Natural killer cell (primary cell): ENCODE data around the gene NT5DC4. TPM values are rescaled to one million over a fixed set of nuclear protein-coding genes. Genes with fewer than 3 reads are reported as not detected.

ENCODE experiments used
- ATAC-seq, 3 donors: fragments of 150-1000 bp in 2 of 3; fragments of 200-7000 bp in 1 of 3; cut with Tn5 transposase; 1 replicate in 1 of 3; 2 replicates in 2 of 3; pipeline ENCODE4 v1.10.0; 2021; ENCODE audit warnings: mild to moderate bottlenecking in 2 of 3, moderate library complexity in 2 of 3
- DNase-seq, 2 donors: peaks; one replicate each; pipeline versions ENCODE4 v3.0.0 to v3.0.0-alpha.2; 2013 to 2021; ENCODE audit warnings: mixed read lengths in 1 of 2
- H3K27ac ChIP-seq: one replicate; pipeline ENCODE4 v1.5.1; 2013; ENCODE audit warnings: mild to moderate bottlenecking, low read length
- H3K27me3 ChIP-seq: one replicate; pipeline ENCODE4 v1.6.1; 2013; ENCODE audit warnings: low read length; ENCODE audit not compliant: control insufficient read depth, insufficient read depth
- H3K36me3 ChIP-seq: one replicate; pipeline ENCODE4 v1.6.1; 2013; ENCODE audit warnings: low read length; ENCODE audit not compliant: control insufficient read depth, insufficient read depth
- H3K4me1 ChIP-seq: one replicate; pipeline ENCODE4 v1.6.1; 2013; ENCODE audit warnings: low read length; ENCODE audit not compliant: control insufficient read depth, insufficient read depth
- H3K4me3 ChIP-seq: one replicate; pipeline ENCODE4 v1.5.1; 2013; ENCODE audit warnings: low read length
- H3K9me3 ChIP-seq: one replicate; pipeline ENCODE4 v1.6.1; 2013; ENCODE audit warnings: low read length; ENCODE audit not compliant: control insufficient read depth, insufficient read depth
- H3K27ac Mint-ChIP-seq, 2 donors: one replicate each; pipeline ENCODE4 v1.8.0; 2022; ENCODE audit warnings: mild to moderate bottlenecking in 2 of 2, mixed read lengths in 2 of 2, moderate library complexity in 1 of 2
- H3K27me3 Mint-ChIP-seq, 2 donors: one replicate each; pipeline ENCODE4 v1.8.0; 2022; ENCODE audit warnings: low read depth in 2 of 2, mixed read lengths in 2 of 2
- H3K36me3 Mint-ChIP-seq: one replicate; pipeline ENCODE4 v1.8.0; 2022; ENCODE audit warnings: mixed read lengths
- H3K4me1 Mint-ChIP-seq, 2 donors: one replicate each; pipeline ENCODE4 v1.8.0; 2022; ENCODE audit warnings: mixed read lengths in 2 of 2
- H3K4me3 Mint-ChIP-seq: one replicate; pipeline ENCODE4 v1.8.0; 2022; ENCODE audit warnings: mild to moderate bottlenecking, moderate library complexity, mixed read lengths
- H3K9me3 Mint-ChIP-seq, 2 donors: one replicate each; pipeline ENCODE4 v1.8.0; 2022; ENCODE audit warnings: mixed read lengths in 2 of 2
- WGBS: methylation state at CpG from one replicate; pipeline ENCODE4 v1.1.7; 2013; ENCODE audit warnings: missing lambda C conversion rate; ENCODE audit not compliant: insufficient coverage; 5-methylcytosine and 5-hydroxymethylcytosine counted together
- intact Hi-C: fragments of 100-400 bp; cut with micrococcal nuclease; formaldehyde crosslinking; loops from one replicate; pipeline ENCODE4 v1.14.2; 2022
- total RNA-seq, 4 donors: library from RNA; stranded (reverse); fragments of 120-200 nt in 1 of 4; gene quantifications; one replicate each; pipeline versions ENCODE4 v1.2.3 to v1.2.4, GENCODE V29; 2013 to 2022
- TF ChIP-seq, protein P1 (sequence below): fragments of 200-600 bp; IDR thresholded peaks from one replicate; pipeline ENCODE4 v1.8.0; 2022; ENCODE audit warnings: antibody characterized with exemption

The NT5DC4 gene
- total RNA-seq, 3 donors from 2014 or later (not counting 1 experiment from before 2014, with no cell fraction given), result 0.45 to 2.0 TPM; not detected in 1

DNA sequence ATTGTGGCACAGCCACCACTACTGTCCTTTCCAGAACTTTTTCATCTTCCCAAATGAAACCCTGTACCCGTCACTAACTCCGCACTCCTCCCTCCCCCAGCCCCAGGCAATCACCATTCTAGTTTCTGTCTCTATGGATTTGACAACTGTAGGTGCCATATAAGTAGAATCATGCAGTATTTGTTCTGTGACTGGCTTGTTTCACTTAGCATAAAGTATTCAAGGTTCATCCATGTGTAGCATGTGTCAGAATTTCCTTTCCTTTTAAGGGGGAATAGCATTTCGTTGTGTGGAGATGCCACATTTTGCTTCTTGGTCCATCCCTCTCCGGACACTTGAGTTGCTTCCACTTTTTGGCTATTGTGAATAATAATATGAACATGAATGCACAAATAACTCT, 44.4 kb downstream of the NT5DC4 start:
- intact Hi-C loops, result no loop called here
- no peaks in the 10 kb centered on the region for H3K27me3 Mint-ChIP-seq
- no peak for ATAC-seq
- Histone ChIP-seq H3K27me3 (no peaks in the 10 kb centered on the region), H3K36me3 (no peaks in the 10 kb centered on the region), H3K4me3 (peak overlapping the region; percentile 53), H3K4me1 (peaks cover 17% of the 10 kb centered on the region), H3K27ac (peak overlapping the region; percentile 26), H3K9me3 (no peaks in the 10 kb centered on the region)
- WGBS, result 73% methylated on average over 4 of the region's 4 CpGs
- H3K27ac Mint-ChIP-seq, result peak overlapping the region; percentile 67 to 92
- TF ChIP-seq, protein P1, sequence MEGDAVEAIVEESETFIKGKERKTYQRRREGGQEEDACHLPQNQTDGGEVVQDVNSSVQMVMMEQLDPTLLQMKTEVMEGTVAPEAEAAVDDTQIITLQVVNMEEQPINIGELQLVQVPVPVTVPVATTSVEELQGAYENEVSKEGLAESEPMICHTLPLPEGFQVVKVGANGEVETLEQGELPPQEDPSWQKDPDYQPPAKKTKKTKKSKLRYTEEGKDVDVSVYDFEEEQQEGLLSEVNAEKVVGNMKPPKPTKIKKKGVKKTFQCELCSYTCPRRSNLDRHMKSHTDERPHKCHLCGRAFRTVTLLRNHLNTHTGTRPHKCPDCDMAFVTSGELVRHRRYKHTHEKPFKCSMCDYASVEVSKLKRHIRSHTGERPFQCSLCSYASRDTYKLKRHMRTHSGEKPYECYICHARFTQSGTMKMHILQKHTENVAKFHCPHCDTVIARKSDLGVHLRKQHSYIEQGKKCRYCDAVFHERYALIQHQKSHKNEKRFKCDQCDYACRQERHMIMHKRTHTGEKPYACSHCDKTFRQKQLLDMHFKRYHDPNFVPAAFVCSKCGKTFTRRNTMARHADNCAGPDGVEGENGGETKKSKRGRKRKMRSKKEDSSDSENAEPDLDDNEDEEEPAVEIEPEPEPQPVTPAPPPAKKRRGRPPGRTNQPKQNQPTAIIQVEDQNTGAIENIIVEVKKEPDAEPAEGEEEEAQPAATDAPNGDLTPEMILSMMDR, result no peak
- H3K4me1 Mint-ChIP-seq, result peaks cover 31 to 35% of the 10 kb centered on the region in 2 donors
- peak overlapping the region; percentile 98 for H3K4me3 Mint-ChIP-seq
- no peaks in the 10 kb centered on the region for H3K9me3 Mint-ChIP-seq
- DNase-seq, result no peak
- H3K36me3 Mint-ChIP-seq, result no peaks in the 10 kb centered on the region

DNA sequence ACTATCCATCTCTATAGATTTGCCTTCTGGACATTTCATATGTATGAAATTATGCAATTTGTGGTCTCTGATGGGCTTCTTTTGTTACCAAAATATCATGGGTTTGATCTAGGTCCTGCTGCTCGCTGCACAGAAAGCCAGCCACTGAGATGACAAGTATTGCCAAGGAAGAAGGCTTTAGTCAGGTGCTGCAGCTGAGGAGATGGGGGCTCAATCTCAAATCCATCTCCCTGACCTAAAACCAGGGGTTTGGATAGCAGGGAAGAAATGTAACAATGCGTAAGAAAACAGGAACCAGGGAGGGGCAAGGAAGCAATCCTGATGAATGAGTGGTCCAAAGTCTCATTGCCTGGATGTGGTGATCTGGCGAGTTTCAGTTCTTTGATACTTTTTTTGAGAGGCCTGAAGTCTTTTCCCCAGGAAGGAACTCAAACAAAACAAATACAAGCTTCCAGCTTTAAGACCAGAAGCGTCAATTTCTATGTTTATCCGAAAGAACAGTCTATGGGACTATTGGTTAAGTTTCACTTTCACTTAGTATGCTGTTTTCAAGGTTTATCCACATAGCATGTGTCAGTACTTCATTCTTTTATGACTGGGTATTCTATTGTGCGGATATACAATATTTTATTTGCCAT, 47.0 kb downstream of the NT5DC4 start:
- Histone ChIP-seq H3K27ac (peak overlapping the region; percentile 64), H3K27me3 (no peaks in the 10 kb centered on the region), H3K36me3 (no peaks in the 10 kb centered on the region), H3K9me3 (no peaks in the 10 kb centered on the region), H3K4me1 (peaks cover 17% of the 10 kb centered on the region), H3K4me3 (peak overlapping the region; percentile 12)
- TF ChIP-seq, protein P1, result no peak
- DNase-seq, result peak in 1 of 2 donors; percentile 35
- peaks cover 31 to 35% of the 10 kb centered on the region in 2 donors for H3K4me1 Mint-ChIP-seq
- ATAC-seq, result no peak
- no peaks in the 10 kb centered on the region for H3K36me3 Mint-ChIP-seq
- 59% methylated on average over 6 of the region's 6 CpGs for WGBS
- intact Hi-C loops, result no loop called here
- H3K9me3 Mint-ChIP-seq, result no peaks in the 10 kb centered on the region
- no peaks in the 10 kb centered on the region for H3K27me3 Mint-ChIP-seq
- H3K4me3 Mint-ChIP-seq, result peak overlapping the region; percentile 41
- peak overlapping the region; percentile 76 to 80 for H3K27ac Mint-ChIP-seq

DNA sequence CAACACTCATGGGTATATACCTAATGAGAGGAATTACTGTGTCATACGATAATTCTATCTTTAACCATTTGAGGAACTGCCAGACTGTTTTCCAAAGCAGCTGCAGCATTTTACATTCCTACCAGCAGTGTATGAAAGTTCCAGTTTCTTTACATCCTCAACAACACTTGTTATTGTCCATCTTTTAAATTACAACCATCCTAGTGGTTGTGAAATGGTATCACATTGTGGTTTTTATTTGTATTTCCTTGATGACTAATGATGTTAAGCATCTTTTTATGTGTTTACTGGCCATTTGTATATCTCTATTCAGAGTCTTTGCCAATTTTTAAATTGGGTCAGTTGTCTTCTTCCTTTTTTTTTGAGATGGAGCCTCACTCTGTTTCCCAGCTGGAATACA, 47.6 kb downstream of the NT5DC4 start:
- peak overlapping the region; percentile 54 for H3K4me3 Mint-ChIP-seq
- no peaks in the 10 kb centered on the region for H3K9me3 Mint-ChIP-seq
- peak overlapping the region; percentile 76 to 80 for H3K27ac Mint-ChIP-seq
- peak overlapping the region; percentile 64 for H3K27ac ChIP-seq
- peaks cover 17% of the 10 kb centered on the region for H3K4me1 ChIP-seq
- no peak for ATAC-seq
- no peaks in the 10 kb centered on the region for H3K27me3 Mint-ChIP-seq
- no peaks in the 10 kb centered on the region for H3K36me3 Mint-ChIP-seq
- no peak for DNase-seq
- H3K9me3 ChIP-seq, result no peaks in the 10 kb centered on the region
- H3K4me1 Mint-ChIP-seq, result peaks cover 31 to 35% of the 10 kb centered on the region in 2 donors
- no peak overlapping the region for H3K4me3 ChIP-seq
- H3K36me3 ChIP-seq, result no peaks in the 10 kb centered on the region
- TF ChIP-seq, protein P1, result no peak
- intact Hi-C loops, result no loop called here
- WGBS, result 80% methylated on average over 1 of the region's 1 CpG
- no peaks in the 10 kb centered on the region for H3K27me3 ChIP-seq

DNA sequence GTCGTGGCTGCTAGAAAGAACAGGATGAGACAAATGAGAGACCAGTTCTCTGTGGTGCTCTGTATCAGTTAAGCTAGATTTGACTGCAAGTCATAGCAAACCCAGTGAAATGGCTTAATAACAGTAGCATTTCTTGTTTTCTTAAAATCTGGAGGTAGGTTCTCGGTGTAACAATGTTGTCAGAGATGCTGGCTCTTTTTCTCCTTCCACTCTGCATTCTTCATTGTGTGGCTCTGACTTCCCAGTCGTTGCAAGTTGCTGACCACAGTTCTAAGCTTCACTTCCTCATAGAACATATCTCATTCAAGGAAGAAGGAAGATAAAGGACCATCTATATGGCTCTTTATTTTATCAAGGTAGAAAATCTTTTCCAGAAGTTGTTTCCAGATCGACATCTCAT, 51.5 kb downstream of the NT5DC4 start:
- WGBS, result 36% methylated on average over 3 of the region's 4 CpGs
- peaks cover 30 to 31% of the 10 kb centered on the region in 2 donors for H3K4me1 Mint-ChIP-seq
- Histone ChIP-seq H3K36me3 (no peaks in the 10 kb centered on the region), H3K9me3 (no peaks in the 10 kb centered on the region), H3K27me3 (no peaks in the 10 kb centered on the region), H3K4me3 (no peak overlapping the region), H3K27ac (no peak overlapping the region), H3K4me1 (peaks cover 9% of the 10 kb centered on the region)
- H3K27me3 Mint-ChIP-seq, result no peaks in the 10 kb centered on the region
- H3K36me3 Mint-ChIP-seq, result no peaks in the 10 kb centered on the region
- H3K27ac Mint-ChIP-seq, result no peak overlapping the region
- no peak for DNase-seq
- intact Hi-C loops, result no loop called here
- H3K4me3 Mint-ChIP-seq, result no peak overlapping the region
- no peak for ATAC-seq
- TF ChIP-seq, protein P1, result no peak
- no peaks in the 10 kb centered on the region for H3K9me3 Mint-ChIP-seq
